ENCODE data around the gene TEPSIN.

Gene TEPSIN

DNA sequence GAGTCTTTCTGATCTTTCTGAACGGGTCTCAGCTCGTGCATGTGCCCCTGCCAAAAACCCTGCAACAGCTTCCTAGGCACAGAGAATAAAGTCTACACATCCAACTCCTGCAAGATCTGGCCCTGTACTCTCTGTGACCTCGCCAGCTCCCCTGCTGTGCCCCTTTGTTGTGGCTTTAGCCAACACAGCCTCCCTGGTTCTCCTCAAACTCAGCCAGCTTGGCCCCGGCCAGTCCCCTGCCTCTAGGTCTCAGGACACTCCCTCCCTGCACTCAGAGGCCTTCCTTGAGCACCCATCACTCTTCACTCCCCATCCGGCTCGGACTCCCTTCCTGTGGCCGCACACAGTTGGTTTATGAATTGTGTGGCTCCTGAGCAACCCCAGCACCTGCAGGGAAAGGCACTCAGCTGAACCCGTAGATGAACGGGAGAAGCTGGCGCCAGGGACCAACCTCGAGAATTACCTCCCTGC is 17.4 kb downstream of the TEPSIN start:
- DNase-seq (ENCODE audit: low spot score): no peak

DNA sequence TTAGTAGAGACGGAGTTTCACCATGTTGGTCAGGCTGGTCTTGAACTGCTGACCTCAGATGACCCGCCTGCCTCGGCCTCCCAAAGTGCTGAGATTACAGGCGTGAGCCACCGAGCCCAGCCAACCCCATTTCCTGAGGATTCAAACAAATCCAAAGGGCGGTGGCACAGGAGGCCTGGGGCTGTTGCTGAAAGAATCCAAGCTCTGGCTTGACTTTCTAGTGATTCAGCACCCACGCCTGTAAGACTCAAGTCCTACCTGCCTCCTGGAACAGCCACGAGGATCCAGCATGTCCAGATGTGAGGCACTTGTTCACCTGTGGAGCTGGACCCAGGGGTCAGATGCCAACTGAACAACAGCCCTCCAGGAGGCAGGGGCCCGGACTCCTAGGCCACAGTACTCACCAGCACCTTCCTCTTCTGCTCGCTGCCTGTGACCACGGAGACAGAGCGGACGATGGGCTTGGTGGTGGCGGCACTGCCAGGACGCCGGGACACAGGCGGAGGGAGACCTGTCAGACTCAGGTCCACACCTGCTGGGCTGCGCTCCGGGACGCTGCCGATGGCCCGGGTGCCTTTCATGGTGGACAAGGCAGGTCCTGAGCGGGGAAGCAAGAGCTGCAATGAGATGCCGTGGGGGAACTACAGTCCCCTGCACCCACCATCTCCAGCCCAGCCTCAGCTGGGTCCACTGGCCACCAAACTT is 19.2 kb downstream of the TEPSIN start:
- no peak for DNase-seq (ENCODE audit: low spot score)

DNA sequence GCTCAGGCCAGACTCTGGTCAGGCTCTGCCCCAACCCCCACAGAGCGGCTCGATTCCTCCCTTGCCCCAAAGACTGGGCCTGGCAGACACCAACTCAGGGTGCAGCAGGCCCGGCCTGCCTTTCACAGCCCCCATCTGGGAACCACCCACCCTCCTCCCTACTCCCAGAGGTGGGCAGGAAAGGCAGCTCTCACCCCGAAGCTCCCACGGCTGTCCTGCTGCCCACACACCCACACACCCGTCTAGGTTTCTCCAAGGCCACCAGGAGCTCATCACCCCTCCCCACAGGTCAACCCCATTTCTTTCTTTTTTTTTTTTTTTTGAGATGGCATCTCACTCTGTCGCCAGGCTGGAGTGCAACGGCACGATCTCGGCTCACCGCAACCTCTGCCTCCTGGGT is 19.9 kb downstream of the TEPSIN start:
- no peak for DNase-seq (ENCODE audit: low spot score)

DNA sequence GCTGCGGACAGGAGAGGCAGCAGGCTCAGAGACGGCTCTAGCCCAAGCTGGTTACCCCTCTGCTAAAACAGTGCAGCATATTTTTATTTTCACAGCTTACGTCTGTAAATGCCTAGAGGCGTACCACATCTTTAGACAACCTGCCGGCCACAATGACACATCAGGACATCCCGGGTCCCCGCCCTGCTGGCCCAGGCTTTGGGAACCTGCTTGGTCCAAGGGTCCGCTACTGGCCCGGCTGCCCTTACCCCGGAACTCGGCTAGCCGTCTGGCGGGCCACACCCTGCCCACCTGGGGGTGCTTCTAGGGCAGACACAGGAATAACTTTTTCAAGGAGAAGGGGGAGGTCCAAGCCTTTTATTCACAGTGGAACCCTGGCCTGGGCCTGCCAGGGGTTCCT is 20.4 kb downstream of the TEPSIN start:
- no peak for DNase-seq (ENCODE audit: low spot score)

DNA sequence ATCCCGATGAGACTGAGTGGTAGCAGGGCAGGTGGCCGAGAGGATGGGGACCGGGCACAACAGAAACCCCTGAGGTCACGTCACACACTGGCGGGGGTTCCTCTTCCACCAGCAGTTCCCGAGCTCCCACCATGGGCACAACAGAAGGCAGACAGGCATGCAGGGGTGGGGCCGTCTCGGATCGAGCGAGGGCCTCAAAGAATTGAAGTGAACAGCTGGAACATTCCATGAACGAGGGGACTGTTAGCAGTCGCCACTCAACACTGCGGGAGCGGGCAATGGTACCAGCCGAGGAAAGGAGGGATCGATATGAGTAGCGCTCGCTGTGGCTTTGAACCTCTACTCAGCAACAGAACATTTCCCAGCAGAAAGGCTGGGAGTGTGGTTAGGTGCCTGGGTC is 21.4 kb downstream of the TEPSIN start:
- no peak for DNase-seq (ENCODE audit: low spot score)

DNA sequence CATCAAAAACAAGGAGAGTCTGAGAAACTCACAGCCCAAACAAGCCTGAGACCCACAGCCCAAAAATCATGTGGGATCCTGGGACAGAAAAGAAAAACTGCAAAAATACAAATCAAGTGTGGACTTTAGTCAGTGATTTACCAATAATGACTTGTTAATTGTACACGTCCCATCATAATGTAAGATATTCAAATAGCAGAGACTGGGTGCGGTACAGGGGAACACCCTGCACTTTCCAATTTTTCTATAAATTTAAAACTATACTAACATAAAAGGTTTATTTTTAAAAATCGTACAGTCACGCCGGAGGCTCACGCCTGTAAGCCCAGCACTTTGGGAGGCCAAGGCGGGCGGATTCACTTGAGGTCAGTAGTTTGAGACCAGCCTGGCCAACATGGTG is 24.9 kb downstream of the TEPSIN start:
- no peak for DNase-seq (ENCODE audit: low spot score)

DNA sequence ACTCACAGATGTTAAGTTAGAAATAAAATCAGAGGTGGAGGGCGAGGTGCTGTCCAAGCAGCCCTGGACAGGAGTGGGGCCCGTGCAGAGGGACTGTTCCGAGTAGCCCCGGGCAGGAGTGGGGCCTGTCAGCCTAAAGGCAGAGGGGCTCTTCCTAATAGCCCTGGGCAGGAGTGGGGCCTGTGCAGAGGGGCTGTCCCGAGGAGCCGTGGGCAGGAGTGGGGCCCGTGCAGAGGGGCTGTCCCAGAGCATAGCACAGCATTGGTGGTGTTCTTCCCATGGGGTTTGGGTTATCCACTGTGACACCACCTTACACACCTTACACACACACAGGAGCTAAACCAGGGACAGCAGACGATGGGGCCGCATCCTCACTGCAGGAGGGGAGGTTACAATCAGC is 26.5 kb downstream of the TEPSIN start:
- no peak for DNase-seq (ENCODE audit: low spot score)

DNA sequence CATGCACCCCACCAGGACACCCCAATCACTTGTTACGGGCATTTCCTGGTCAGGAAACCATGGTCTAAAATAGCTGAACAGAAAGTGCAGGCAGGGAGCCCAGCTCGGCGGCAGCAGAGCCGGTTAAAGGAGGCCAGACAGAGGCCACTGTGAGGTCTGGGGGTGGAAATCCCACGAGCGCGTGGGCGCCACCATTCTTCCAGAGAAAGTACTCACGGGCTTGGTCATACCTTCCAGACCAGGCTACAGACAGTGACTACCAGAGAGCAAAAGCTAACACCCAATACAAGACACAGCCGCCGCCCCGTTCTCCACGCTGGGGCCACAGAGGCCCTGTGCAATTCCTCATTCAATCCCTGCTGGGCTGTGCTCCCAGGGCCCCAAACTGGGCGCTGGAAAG is 28.0 kb downstream of the TEPSIN start:
- DNase-seq (ENCODE audit: low spot score): no peak

DNA sequence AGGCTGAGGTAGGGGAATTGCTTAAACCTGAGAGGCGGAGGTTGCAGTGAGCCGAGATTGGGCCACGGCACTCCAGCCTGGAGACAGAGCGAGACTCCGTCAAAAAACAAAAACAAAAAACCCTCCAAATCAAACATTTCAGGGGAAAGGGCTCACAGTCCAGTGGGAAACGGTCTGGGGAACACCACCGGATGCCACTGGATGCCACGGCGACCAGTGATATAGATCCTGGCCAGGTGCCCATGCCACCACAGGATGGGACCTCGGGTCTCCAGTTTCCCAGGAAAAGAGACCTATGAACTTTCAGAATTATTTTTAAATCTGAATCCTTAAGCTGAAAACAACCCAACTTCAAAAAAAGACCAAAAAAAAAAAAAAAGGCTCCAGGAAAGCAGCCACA is 28.4 kb downstream of the TEPSIN start:
- no peak for DNase-seq (ENCODE audit: low spot score)

DNA sequence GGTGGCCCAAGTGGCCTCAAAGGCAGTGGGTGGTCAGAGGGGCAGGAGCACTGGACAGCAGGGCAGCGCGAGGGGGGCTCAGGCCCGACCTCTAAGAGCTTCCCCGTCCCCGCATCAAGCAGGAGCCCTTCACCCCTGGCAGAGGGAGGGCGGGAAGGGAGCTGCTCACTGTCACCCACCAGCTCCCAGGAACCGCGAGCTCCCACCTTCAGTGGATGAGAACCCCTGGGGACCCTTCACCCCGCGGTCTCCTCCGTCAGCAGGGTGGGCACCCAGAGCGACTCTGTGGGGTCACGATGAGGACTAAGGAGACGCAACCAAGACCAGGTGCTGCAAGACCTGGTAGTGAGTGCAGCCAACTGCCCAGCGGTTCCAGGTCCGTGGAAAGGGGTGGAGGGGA is 29.7 kb downstream of the TEPSIN start:
- no peak for DNase-seq (ENCODE audit: low spot score)

DNA sequence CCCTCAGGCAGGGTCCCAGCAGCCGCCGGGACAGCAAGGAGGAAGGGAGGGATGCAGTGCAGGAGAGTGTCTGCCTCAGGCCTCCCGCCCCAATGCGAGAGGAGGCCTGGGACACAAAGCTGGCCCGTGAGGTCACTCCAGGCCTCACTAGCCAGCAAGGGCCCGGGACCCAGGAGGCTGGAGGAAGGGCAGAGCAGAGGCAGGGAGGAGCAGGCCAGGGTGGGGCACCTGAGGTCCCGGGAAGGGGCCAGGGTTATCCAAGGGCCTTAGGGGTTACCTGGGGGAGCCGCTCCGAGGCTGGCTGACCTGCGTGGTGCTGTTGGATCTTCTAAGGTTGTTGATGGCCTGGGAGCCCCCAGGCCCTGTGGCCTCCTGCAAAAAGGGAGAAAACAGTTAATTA is 30.2 kb downstream of the TEPSIN start:
- DNase-seq (ENCODE audit: low spot score): no peak

DNA sequence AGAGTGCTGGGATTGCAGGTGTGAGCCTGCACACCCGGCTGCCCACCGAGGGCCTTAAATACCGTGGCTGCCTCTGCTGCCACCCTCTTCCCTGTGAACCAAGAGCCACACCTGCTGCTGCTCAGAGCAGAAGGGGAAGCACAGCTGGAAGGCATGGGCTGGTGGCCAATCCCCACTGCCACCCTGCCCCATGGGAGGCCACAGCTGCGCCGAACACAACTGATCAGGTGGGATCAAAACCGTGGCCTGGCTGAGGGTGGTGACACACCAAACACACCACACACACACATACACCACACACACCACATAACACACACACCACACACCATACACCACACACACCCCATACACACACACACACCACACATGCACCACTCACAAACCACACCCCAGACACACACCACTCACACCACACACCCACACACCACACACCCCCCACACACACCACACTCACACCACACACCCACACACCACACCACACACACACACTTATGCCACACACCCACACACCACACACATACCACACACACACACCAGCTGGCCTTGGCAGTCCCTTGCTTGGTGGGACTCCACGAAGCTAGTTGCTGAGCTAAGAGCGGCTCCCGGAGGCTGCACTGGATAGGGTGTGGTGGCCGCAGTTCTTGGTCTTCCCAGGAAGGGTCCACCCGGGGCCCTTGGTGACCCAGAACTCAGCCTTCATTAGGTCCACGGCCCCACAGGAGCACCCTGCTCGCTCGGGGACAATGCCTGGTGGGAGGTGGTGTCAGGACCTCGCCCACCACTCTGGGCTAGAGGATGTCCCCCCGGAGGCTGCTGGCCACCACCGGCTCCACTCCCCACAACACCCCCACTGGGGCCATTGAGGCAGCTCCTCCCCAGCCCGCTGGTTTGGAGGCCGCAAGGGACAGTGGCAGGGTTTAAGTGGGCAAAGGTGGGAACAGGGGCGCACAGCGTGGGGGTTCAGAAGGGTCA is 31.0 kb downstream of the TEPSIN start:
- no peak for DNase-seq (ENCODE audit: low spot score)

DNA sequence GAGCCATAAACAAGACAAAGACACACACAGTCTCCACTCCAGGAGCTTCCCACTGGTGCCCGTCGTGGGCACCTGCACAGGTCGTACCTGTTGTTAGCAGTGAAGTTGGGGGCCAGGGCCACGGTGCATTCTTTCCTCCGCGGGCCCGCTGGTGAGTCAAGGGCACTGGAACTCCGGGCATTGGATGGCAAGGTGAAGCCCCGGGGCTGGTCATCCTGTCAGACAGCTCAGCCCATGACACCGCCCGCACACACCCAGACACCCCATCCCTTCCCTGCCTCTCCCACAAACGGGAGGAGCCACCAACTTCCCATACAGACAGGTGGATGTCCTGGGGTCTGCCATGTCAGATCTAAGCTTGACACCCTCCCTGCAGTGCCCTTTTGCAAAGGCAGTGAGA is 32.2 kb downstream of the TEPSIN start:
- no peak for DNase-seq (ENCODE audit: low spot score)

DNA sequence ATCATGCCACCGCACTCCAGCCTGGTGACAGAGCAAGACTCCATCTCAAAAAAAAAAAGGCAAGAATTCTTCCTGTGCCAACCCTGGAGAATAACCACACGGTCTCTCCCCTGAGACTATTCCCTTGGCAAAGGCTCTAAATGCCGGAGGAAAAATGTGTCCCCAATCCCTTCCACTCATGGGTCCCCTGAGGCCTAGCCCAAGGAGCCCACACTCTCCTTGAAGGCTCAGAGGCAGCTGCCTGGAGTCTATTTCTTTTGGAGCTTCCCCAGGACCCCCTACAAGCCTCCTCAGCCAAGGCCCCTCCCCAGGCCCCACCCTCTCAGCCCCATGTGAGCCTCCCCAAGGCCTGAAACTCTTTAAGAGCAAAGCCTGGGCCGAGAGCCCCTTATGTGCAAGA is 32.7 kb downstream of the TEPSIN start:
- DNase-seq (ENCODE audit: low spot score): no peak

DNA sequence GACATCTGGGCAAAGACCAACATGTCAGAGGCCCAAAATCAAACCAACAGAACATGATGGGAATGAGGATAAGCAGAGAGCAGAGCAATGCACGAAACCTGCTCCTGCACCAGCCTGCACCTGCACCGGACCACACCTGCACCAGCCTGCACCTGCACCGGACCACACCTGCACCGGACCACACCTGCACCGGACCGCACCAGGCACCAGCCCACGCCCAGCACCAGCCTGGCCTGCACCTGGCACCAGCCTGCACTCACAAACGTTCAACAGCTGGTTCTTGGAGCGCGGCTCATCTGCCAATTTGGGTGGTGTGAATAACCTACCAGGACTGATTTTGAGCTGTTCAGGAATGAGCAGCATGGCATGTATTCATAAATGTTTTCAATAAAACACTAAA is 34.3 kb downstream of the TEPSIN start:
- DNase-seq (ENCODE audit: low spot score): no peak

DNA sequence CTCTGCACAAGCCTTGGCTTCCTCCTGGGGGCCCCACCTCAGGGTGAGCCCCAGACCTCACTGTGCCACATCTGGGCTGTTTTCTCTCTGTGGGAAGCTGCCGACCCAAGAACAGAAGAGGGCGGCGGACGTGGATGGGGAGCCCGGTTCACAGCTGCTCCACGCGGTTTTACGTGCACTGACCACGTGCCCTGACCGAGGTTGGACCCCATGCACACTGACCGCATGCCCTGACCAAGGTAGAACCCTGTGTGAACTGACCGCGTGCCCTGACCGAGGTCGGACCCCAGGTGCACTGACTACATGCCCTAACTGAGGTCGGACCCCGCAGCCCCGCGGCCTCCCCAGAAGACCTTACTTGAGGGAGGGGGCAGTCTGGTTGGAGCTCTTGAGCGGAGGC is 35.7 kb downstream of the TEPSIN start:
- no peak for DNase-seq (ENCODE audit: low spot score)

DNA sequence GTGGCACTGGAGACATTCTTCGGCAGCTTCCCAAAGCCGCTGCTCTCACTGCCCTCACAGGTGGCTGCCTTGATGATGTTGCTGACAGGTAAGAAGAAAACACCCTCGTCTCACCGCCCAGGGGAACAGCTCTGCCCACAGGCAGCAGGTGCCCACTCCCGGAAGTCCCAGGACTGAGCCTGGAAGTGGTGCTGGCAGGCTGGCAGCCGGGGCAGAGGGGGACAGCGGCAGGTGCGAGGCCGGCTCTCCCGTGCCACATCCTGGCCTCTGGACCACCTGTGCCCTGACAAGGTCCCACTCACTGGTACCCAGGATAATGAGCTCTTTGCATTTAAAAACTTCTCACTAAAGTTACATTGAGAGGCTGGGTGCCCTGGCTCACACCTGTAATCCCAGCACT is 36.5 kb downstream of the TEPSIN start:
- DNase-seq (ENCODE audit: low spot score): no peak

DNA sequence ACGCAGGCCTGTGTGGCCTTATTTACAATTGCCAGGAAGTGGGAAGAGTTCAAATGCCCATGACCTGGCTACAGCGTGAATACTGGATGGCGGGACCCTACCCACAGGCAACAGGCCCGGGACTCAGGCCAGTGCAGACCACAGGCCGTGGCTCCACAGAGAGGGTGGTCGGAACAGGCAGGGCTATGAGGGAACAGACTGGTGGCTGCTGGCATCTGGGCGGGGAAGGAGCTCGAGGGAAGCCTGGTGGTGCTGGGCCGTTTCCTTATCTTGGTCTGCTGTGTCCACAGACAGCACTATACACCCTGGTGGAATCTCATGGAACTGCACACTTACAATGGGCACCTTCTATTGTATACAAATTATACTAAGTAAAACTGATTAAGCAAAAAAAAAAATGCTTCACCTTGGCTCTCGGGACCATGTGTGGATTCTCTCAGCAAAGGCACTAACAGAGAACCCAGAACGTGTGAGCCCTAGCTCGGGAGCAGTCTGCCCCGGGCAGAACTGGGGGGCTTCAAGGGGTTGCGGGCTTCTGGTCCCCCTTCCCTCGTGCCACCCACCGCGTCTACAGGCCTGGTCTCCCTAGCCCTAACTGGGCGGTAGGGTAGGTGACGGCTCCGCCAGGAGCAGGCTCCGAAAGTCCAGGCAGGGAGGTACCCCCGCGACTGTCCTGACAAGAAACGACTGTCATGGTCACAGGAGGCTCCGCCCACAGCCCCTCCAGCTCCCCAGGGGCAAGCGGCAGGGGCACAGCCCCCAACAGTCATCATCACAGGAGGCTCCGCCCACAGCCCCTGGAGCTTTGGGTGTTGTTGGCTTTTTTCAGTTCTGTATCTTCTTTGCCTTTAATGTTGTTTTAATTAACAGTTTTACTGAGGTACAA is 37.9 kb downstream of the TEPSIN start:
- DNase-seq (ENCODE audit: low spot score): peak; percentile 81

DNA sequence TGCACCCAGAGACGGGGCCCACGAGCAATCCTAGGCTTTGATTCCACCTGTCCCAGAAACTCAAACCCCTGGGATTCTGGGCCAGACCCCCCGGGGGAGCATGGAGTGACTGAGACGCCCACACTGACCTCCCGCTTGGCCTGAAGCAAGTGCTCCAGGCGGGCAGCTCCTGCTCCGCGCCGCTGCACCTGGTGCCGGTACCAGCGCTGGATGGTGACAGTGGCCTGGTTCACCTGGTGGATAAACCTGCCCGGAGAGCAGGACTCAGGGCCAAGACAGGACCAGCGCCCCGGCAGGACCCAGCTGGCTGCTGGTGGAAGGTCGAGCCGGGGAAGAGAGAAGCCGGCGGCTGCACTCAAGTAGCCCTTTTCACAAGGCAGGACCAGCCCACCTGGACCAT is 38.7 kb downstream of the TEPSIN start:
- DNase-seq (ENCODE audit: low spot score): no peak

DNA sequence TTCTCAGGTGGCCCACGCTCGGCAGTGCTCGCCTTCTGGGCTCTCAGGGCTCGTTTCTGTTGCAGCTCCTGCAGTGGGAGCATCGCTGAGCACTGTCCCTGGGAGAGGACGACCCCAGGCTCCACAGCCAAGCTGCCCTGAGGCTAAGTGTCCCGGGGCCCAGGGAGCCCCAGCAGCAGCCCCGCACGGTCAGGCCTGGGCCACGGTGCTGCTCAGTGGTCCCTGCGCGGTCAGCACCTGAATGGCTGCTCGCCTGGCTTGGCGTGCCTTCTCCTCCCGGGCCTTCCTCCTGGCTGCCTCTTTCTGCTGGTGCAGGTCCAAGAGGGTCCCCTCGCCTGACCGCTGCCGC is 39.4 kb downstream of the TEPSIN start:
- DNase-seq (ENCODE audit: low spot score): no peak

DNA sequence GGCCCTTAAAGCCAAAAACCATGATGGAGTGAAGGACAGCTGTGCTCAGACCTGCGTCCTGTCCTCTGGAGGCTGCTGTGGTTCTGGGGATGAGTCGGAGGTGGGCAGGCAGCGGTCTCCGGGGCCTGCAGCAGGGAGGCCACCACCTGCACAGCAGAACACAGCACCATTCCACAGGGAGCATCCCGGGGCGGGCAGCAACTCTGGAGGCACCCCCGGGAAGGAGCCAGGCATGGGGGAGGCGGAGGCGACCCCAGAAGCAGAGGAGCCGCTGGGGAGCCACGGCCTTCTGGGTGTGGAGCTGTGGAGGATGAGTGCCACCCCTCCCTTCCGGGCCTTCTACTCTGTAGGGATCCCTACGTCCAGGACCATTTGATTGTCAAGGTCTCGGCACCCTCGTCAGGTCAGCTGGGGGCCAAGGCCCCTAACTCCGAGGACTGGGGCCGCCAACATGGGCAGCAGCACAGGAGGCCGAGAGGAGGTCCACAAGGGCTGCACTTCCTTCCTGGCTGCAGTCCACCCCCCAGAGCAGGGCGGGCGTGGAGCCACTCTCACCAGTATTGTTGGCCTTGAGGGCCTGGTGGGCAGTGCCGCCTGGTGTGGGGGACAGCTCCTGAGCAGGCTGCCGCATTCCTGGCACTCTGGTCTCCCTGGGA is 39.9 kb downstream of the TEPSIN start:
- no peak for DNase-seq (ENCODE audit: low spot score)
